K562 (cell line): ENCODE measurements around the gene USP13.

Experiments used
- IRF2 ChIP-seq: sonication (generic); formaldehyde crosslinking; IDR thresholded peaks from 2 replicates; pipeline ENCODE4 v1.8.1; 2022; ENCODE audit warnings: mild to moderate bottlenecking, missing genetic modification reagents
- SIN3A ChIP-seq, 2 experiments: fragments of 150-350 bp in 1 of 2; IDR thresholded peaks; 2 replicates each; pipeline ENCODE4 v1.6.1; 2011 to 2016; ENCODE audit warnings: borderline replicate concordance in 2 of 2, low read depth in 2 of 2, low read length in 2 of 2, mild to moderate bottlenecking in 2 of 2, moderate library complexity in 2 of 2; ENCODE audit not compliant: control insufficient read depth in 1 of 2
- TF ChIP-seq, protein P1 (sequence below), 3 experiments: IDR thresholded peaks in 2 of 3; conservative IDR thresholded peaks in 1 of 3; 2 replicates each; pipeline ENCODE4 v1.5.1; 2011 to 2012; ENCODE audit warnings: low read length in 3 of 3, mild to moderate bottlenecking in 3 of 3, control low read depth in 2 of 3, improper control_type of control experiment in 1 of 3, inconsistent platforms in 1 of 3, low read depth in 1 of 3, mixed read lengths in 1 of 3, moderate library complexity in 1 of 3; ENCODE audit not compliant: insufficient read depth in 2 of 3
- TF ChIP-seq, protein P2 (sequence below): fragments of 250-450 bp; sonication (Bioruptor Pico); IDR thresholded peaks from 2 replicates; pipeline ENCODE4 v1.5.0; 2020; ENCODE audit warnings: mild to moderate bottlenecking, borderline replicate concordance

DNA sequence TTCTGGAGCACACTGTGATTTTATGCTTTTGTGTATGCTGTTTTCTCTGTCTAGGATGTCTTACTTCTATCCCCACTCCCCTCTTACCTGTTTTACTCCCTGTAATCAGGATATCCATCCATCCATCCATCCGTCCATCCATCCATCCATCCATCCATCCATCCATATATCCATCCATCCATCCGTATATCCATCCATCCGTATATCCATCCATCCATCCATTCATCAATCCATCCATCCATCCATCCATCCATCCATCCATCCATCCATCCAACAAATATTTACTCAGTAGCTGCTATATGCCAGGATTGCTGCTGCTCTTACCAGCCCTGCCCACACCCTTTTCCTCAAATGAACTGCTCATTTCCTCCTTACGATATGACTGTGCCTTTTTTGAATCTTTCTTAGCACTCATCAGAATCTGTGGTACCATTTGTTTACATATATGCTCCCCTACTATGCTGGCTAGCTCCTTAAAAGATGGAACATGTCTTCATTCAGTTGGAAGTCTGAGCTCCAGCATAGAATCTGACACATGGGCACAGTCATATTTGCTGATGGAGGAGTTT, 35.2 kb downstream of the USP13 start:
- no peak for TF ChIP-seq IRF2 (CRISPR knock-in tag)
- TF ChIP-seq, protein P1, sequence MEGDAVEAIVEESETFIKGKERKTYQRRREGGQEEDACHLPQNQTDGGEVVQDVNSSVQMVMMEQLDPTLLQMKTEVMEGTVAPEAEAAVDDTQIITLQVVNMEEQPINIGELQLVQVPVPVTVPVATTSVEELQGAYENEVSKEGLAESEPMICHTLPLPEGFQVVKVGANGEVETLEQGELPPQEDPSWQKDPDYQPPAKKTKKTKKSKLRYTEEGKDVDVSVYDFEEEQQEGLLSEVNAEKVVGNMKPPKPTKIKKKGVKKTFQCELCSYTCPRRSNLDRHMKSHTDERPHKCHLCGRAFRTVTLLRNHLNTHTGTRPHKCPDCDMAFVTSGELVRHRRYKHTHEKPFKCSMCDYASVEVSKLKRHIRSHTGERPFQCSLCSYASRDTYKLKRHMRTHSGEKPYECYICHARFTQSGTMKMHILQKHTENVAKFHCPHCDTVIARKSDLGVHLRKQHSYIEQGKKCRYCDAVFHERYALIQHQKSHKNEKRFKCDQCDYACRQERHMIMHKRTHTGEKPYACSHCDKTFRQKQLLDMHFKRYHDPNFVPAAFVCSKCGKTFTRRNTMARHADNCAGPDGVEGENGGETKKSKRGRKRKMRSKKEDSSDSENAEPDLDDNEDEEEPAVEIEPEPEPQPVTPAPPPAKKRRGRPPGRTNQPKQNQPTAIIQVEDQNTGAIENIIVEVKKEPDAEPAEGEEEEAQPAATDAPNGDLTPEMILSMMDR (IDR thresholded peaks at IDR 0.05 in 2 of 3, conservative IDR thresholded peaks at IDR 0.05 in 1 of 3; ENCODE audit: insufficient read depth in 2 of 3, low read depth in 1 of 3, low read length in 3 of 3): no peak
- TF ChIP-seq SIN3A (IDR thresholded peaks at IDR 0.05; ENCODE audit: borderline replicate concordance in 2 of 2, control insufficient read depth in 1 of 2, low read depth in 2 of 2, low read length in 2 of 2): no peak
- TF ChIP-seq, protein P2, sequence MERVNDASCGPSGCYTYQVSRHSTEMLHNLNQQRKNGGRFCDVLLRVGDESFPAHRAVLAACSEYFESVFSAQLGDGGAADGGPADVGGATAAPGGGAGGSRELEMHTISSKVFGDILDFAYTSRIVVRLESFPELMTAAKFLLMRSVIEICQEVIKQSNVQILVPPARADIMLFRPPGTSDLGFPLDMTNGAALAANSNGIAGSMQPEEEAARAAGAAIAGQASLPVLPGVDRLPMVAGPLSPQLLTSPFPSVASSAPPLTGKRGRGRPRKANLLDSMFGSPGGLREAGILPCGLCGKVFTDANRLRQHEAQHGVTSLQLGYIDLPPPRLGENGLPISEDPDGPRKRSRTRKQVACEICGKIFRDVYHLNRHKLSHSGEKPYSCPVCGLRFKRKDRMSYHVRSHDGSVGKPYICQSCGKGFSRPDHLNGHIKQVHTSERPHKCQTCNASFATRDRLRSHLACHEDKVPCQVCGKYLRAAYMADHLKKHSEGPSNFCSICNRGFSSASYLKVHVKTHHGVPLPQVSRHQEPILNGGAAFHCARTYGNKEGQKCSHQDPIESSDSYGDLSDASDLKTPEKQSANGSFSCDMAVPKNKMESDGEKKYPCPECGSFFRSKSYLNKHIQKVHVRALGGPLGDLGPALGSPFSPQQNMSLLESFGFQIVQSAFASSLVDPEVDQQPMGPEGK (CRISPR knock-in tag): no peak
